SIG-M5 treated with dmso at 0.1 percent for 504 hours (cell line): ENCODE data around the gene CCSAP.
"Not testable (repeated sequence)": the region's sequence is repeated elsewhere in the genome, so short reads cannot be mapped to it uniquely, and the experiment has no call there.

Source experiments
- DNase-seq: peaks from one replicate; lab custom pipeline; 2025; ENCODE audit not compliant: unreplicated experiment; lab: John Stamatoyannopoulos, UW

Gene CCSAP

DNA sequence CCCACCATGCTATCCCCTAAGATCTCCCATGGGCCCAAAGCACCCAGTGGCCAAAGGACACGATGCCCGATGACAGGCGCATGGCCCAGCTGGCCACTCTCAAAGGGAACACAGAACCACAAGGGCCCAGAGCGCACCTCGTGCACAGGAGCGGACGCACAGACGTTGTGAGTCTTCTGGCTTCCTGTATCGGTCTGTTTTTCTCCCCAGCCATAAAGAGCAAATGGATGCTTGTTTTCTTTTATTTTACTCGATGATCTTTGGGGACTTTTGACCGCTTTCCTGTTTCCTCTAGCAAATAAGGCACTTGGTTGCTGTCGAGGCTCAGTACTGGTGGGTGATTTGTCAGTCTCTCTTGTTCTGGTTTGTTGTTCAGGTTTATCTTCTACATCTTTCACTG is 16.2 kb downstream of the CCSAP start:
- DNase-seq, result no peak

DNA sequence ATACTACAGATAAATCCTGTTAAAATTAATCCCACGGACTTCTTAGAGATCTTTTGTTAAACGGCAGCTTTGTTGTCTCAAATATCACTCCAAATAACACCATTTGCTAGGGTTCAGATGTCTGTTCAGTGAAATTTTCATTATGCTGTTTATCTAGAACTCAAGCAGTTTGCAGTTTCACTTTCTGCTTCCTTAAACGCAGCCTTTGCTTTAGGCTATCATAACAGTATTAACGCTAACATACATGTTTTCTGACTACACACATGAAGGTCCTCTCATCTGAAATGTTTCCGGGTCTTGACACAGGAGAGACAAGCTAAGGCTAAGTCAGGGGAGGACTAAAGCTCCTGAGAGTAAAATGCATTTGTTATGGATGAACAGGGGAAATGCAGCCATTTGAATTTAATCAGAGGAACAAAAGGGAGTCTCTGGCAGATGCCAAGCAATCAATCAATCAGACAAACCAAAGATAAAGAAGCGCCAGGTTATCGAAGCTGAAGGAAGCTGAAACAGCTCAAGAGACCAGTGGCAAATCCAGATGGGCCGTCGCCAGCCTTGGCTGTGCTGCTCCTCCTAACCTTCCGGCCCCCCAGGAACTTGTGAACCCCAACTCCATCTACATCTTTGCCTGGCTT is 16.9 kb downstream of the CCSAP start:
- no peak for DNase-seq

DNA sequence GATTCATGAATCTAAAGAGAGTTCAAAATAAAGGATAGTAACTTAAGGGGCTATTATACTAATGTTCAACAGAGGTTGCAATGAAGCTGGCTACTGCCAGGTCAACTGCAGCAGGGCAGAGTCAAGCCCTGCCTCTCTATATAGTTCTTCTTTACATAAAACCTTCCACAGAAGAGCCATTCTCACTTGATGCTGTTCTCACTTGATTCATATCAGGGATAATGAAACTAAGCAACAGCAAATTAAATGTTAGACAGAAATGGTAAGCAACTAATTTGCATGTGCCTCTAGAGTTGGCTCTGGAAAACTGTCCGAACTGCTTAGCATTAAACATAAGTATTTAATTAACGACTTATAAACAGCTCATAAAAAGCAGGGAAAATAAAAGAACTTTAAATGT is 17.4 kb downstream of the CCSAP start:
- no peak for DNase-seq

DNA sequence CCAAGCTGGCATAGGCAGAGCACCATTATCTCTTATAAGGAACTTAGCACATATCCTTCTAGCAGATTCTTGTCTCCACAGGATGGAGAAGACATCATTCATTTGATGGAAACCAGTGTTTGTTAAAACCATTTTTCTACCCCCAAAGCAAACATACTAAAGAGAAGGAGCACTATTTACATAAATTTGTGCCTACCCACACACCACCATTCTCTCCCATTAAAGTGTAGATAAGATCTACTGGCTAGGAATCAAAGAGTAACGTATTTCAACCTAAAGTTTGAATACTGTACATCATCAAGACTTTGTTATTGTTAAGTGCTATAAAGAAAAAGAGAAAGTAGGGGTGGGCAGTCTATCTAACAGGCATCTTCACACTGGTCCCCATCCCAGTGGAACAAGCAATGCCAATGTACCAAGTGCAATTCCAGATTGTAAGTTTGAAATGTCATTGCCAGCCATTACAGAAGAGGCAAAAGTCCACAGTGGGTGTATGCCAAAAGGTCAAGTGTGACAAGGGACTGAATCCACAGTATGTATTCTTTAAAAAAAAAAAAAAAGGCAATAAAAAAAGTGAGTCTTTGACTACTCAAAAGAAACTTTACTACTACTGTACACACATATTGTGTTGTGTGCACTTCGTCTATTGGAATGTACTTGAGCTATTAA is 18.8 kb downstream of the CCSAP start:
- no peak for DNase-seq

DNA sequence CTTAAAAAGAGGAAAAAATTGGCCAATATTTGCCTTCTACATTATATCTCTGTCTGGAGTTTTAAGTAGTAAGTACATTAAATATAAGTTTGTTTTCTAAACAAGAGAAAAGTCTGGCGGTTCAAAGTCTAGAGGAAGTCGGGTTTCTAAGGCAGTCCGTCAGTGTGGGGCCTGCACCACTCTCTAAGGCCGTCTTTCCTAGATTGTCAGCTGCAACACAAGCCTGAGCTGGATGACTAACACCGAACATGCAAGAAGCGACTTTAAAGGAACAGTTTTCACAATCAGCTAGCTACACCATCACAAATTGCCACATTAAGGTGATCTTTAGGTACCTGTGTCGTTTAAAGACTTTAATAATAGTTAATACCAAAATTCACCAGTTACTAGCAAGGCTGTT is 19.6 kb downstream of the CCSAP start:
- no peak for DNase-seq

DNA sequence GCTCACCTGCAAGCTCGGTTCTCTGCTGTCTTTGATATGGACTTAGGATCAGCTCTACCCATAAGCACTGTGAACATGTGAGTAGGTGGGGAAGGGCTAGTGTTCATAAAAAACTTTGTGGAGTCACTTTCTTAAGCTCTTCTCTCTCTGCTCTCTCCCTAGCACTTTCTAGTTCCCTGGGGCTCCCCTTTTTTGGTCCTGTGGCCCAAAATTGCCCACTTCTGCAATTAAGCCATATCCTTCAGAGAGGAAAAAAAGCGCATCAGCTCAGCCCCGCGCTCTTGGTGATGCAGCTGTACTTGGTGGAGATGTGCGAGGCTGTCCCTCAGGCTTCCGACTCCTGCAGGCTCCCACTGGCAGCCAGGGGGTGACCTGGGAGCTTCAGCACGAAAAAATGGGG is 23.4 kb downstream of the CCSAP start:
- no peak for DNase-seq

DNA sequence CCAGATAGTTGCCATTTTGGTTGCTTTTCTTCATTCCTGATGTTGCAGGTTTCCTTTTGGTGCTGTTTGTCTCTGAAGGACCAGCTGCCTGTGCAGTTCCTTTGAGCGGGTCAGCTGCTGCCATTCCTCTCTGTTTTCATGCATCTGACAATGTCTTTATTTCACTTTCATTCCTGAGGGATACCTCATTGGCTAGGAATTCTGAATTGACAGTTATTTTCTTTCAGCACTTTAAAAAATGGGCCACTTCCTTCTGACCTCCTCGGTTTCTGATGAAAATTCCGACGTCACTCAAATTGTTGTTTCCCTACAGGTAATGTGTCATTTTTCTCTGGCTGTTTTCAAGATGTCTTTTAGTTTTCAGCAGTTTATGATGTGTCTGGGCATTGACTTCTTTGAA is 24.8 kb downstream of the CCSAP start:
- DNase-seq, result no peak

DNA sequence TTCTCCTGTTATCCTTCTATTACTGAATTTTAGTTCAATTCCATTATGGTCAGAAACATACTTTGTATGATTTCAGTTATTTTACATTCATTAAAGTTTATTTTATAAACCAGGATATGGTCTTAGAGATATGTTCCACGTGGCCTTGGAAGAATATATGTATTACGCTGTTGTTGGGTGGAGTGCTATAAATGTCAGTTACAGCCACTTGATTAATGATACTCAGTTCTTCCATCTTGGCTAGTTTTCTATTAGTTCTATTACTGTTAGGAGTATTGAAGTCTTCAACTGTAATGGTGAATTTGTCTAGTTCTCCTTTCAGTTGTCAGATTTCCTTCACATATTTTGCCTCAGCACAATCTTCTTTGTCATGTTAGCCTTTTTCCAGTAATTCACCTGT is 26.7 kb downstream of the CCSAP start:
- no peak for DNase-seq

DNA sequence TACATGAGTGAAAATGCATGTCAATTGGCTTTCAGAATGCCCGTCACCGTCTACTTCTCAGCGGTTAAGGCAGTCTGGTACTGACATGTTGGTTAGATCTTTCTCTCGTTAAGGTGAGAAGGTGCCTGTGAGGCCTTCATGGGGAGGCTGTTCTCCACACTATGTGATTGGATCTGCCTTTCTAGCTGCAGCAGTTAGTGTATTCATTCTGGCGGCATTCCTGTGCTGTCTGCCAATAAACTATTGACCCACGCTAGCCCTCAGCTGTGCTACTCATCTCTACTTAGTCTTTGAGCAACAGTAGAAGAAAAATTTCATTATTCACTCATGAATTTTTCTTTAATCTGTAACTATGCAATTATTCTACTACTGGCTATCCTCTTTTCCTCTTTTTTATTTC is 32.0 kb downstream of the CCSAP start:
- DNase-seq, result no peak

DNA sequence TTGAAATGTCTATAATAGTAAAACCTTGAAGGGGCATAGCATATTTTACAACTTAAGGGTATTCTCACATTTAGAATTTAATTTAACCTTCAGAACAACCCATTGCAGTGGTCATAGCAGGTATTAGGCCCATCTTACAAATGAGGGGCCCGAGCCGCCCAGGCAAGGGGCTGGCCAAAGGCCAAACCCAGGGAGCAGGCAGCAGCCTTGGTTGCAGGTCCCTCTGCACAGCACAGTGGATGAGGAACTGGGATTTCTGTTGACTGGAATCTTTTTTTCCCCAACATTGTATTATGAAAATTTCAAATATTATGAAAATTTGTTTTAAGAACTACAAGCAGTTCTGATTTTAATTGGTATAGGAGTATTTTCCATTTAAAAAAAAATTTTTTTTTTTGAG is 33.2 kb downstream of the CCSAP start:
- no peak for DNase-seq

DNA sequence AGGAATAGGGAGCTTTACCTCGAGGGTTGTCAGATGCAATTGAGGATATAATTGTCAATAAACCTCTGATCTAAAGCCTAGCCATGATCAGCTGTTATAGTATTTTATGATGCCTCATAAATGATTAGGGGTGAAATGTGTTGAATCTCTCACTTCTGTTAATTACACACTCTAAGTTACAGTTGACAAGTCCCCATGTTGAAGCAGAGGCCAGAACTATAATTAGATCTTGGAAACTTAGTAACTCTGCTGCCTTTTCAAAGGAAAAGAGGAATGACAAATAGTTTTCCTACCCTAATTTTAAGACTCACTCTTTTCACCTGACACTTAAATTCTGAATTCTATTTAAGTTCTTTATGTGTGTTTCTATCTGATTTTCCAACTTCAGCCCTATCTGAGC is 33.8 kb downstream of the CCSAP start:
- DNase-seq, result no peak

DNA sequence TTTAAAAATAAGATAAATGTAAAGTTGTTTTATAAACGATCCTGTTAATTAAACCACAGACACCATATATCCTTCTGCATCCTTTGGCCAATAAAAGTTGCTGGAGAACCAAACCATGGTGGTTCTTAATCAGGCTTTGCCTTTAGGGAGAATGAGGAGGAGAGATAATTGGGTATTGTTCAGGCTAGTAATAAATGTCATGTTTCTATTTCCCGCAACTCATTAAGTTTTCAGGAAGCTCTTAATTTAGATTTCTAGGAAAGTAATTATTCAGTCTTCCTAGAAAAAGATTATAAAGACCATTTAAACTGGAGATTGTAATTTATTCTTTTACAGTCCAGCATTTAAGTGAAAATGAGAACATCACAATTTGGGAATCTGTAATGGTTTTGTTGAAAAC is 37.5 kb downstream of the CCSAP start:
- DNase-seq, result no peak

DNA sequence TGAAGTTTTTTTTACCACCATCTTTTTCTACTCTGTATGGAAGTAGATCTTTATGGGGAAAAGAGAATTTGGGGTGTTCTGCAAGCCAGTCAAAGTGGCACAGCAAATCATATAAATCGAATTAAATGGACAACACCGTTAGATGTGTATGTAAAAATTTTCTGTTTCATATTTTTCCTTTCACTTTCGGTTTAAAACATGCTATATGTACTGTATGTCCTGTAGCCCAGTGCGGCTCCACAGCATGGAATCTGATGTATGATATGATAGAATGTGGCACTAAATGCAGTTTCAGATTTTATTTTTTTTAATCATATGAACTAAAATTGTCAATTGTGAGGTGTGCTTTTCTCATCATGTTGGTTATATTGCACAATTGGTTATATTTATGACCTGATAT is 39.0 kb downstream of the CCSAP start:
- no peak for DNase-seq

DNA sequence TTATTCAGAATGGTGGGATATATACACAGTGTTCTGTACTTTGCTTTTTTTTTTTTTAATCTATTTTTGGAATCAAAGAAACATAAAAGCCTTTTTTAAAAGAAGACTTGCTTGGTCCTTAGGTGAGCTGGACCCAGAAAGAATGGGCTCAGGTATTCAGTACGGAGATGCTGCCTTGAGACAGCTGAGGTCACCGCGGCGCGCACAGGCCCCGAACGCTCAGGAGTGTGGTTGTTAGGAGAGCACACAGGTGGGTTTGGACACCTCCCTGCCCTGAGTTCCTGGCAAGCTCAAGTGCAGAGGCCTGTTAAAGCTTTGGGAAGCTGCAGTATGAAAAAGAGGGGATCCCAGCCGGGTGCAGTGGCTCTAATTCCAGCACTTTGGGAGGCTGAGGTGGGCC is 40.1 kb downstream of the CCSAP start:
- no peak for DNase-seq

DNA sequence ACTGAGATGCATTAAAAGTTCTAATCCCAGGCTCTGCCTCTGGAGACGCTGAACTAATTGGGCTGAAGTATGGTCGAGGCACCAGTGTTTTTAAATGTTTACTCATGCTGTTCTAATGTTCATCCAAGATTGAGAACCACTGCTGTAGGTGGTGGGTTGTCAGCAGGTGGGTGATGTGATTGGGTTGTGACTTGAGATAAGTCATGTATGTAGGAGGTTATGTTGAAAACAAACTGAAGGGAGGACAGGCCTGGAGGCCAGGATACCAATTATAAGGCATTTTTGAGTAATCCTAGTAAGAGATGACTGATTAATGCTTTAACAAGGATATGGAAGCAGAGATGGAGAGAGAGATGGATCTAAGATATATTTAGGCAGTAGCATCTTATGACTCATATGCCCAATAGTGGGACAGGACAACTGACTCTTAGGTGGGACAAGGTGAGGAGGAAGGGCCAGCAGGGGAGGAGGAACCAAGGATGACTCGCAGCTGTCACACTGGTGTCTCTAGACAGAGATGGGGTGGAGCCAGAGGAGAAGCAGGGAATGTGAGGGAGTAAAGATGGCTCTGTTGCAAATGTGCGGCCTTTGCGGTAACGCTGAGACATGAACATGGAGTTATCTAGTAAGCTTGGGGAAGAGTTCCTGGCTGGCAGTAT is 42.6 kb downstream of the CCSAP start:
- DNase-seq, result no peak

DNA sequence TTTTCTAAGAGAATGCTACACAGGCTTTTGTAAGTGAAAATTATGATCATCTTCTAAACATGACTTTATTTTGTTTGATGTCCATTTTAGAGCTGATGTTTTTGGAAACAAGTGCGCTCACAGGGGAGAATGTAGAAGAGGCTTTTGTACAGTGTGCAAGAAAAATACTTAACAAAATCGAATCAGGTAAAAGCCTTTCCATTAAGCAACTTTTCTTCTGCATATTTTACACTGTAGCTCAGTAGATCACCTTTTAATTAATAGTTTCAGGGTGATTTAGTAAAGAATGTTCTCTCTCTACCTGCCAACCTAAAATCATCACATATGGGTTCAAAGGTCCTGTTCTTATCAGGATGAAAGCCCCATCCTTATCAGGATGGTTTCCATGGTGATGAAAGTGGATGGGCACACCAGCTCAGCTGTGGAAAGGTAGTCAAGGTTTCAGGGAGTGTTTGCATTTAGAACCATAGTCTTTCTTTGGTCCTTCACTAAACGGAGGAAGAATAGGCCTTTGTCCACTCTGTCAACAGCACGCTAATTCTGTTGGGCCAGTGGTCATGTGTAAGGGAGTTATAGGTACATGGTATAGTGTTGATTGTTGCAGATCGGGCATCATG is 43.9 kb downstream of the CCSAP start:
- no peak for DNase-seq

DNA sequence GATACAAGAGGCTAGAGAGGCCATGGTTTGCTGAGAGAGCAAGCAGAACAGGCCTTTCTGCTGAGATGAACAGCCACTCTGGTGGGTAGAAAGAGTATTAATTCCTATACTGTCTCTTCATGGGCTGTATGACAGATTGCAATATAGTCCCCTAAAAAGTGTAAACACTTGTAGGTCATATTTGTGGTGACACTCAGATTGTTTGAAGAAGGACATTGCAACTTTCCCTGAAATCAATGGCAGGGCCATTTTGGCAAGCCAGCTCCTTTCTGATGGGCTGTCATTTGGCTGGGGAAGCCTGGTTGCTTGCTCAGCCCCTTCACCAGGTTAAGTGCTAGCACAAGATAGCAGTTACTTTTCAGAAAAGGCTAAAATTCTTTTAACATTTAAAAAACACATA is 44.4 kb downstream of the CCSAP start:
- DNase-seq, result no peak

DNA sequence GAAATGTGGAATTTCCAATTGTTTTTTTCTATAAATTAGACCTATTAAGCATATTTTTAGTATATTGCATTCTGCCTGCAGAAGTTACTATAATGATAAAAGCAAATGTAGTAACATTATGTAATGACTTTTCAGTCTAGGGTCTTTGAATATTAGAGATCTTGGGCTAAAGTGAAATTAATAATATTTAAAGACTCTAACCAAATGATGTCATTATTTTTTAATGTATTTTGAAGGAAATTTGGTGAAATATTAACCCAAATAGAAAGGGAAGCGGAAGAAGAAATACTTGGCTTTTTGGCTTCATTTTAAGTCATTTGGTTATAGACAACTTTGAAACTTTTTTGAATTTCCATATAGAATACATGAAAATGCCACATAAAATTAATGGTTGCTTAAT is 45.1 kb downstream of the CCSAP start:
- DNase-seq, result no peak

DNA sequence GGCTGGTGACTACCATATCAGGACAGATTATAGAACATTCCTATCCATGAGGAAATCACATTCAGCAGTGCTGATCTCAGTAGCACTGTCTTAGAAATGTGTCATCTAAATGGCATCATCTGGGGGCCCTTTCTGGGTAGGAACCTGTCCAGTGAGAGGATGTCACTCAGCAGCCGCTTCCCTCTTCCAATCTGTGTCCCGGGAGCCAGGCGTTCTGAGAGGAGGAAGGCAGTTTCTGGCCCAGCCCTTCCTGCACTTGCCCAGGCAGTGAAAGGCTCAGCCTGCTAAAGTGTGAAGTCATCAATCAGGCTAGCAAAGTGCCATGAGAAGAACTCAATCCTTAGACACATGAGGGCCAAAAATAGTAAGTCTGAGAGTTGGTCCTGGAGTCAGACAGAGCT is 46.3 kb downstream of the CCSAP start:
- no peak for DNase-seq

DNA sequence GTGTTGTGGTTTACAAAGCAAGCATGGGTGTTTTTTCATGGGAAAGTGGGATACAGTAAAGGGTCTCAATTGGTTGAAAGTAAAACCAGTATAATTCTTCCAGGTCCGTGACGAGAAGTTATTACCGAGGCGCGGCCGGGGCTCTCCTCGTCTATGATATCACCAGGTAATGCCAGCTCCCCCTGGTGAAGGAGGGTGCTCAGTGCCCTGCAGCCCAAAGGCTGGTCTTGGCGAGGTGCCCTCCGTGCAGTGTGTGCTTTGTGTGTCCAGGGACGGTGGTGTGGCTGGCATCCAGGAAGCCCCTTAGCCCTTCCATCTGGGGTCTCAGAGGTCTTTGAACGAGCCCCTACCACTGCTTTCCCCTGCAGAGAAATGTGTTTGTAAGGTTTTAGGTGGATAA is 47.1 kb downstream of the CCSAP start:
- DNase-seq, result no peak

DNA sequence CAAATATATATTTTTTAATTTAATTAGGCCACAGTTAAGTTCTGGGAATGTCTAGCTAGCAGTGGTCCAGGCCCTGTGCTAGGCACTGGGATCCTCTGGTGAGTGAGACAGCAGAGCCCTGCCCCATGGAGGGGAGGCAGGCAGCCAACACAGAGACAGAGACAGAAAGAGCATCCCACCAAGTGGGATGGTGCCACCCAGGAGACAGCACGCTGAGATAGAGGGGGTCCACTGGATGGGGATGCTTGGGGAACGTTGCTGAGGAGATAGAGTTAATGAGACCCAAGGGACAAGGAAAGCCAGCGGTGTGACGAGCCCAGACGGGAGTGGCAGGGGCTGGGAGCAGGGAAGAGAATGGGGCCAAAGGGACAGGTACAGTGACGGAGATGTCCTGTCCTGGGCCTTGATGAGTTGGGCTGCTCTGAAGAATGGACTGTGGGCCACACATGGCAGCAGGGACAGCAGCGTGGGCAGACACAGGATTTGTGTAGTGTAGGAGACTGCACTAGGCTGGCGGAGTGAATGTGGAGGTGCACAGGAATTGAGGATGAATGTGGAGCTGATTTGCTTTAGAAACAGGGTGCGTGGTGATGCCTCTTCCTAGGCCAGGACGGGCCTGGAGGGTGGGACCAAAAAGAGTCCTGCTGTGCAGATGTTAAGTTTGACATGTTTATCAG is 49.2 kb downstream of the CCSAP start:
- no peak for DNase-seq

DNA sequence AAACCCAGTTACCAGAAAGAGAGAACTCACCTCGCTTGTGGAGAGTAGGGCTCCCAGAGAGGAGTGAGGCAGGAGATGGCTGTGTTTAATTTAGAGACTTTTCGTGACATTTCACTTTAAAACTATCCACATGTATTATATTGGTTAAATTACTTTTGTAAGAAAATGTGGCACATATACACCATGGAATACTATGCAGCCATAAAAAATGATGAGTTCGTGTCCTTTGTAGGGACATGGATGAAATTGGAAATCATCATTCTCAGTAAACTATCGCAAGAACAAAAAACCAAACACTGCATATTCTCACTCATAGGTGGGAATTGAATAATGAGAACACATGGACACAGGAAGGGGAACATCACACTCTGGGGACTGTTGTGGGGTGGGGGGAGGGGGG is 51.2 kb downstream of the CCSAP start:
- not testable (repeated sequence) for DNase-seq
